ENCODE data around the gene ZNF141.

GRCh38 chr4:314296-314903, 23.2 kb upstream of the ZNF141 start:
- TF ChIP-seq POLR2A (IDR thresholded peaks at IDR 0.05) (no peak), CTCF (IDR thresholded peaks at IDR 0.05) (no peak), EP300 (IDR thresholded peaks at IDR 0.05) (no peak)
